Stimulated activated CD8-positive, alpha-beta memory T cell treated with anti-CD3 and anti-CD28 coated beads, Interleukin-4, amount 100 ng/mL, for 48 hours (primary cell): ENCODE data around the gene ROR1.

Experiments used
- DNase-seq: peaks from one replicate; pipeline ENCODE4 v3.0.0-alpha.2; 2020

ROR1 gene

GRCh38 chr1:64117492-64117891 lies 343.7 kb downstream of the ROR1 start:
- no peak for DNase-seq

- no peak for DNase-seq
Measured at GRCh38 chr1:64121766-64122385, 348.1 kb downstream of the ROR1 start.

GRCh38 chr1:64122588-64122987 lies 348.8 kb downstream of the ROR1 start:
- no peak for DNase-seq

- no peak for DNase-seq
Measured at GRCh38 chr1:64124704-64125440, 351.1 kb downstream of the ROR1 start.

- DNase-seq: no peak
Measured at GRCh38 chr1:64126581-64126980, 352.8 kb downstream of the ROR1 start.

- no peak for DNase-seq
Measured at GRCh38 chr1:64127297-64127696, 353.5 kb downstream of the ROR1 start.

GRCh38 chr1:64129701-64130100 lies 355.9 kb downstream of the ROR1 start:
- no peak for DNase-seq

GRCh38 chr1:64131155-64131554 lies 357.3 kb downstream of the ROR1 start:
- no peak for DNase-seq

- no peak for DNase-seq
Measured at GRCh38 chr1:64133036-64133435, 359.2 kb downstream of the ROR1 start.

GRCh38 chr1:64135462-64136223 lies 361.8 kb downstream of the ROR1 start:
- DNase-seq: no peak

GRCh38 chr1:64136296-64136695 lies 362.5 kb downstream of the ROR1 start:
- no peak for DNase-seq

GRCh38 chr1:64136752-64137411 lies 363.1 kb downstream of the ROR1 start:
- peak; percentile 83 for DNase-seq

- DNase-seq: no peak
Measured at GRCh38 chr1:64137412-64137803, 363.6 kb downstream of the ROR1 start.

- no peak for DNase-seq
Measured at GRCh38 chr1:64139877-64140276, 366.1 kb downstream of the ROR1 start.

- DNase-seq: no peak
Measured at GRCh38 chr1:64140596-64140995, 366.8 kb downstream of the ROR1 start.

- no peak for DNase-seq
Measured at GRCh38 chr1:64147045-64147724, 373.4 kb downstream of the ROR1 start.

- no peak for DNase-seq
Measured at GRCh38 chr1:64147759-64148158, 373.9 kb downstream of the ROR1 start.

- no peak for DNase-seq
Measured at GRCh38 chr1:64150266-64150665, 376.4 kb downstream of the ROR1 start.

- no peak for DNase-seq
Measured at GRCh38 chr1:64150729-64151230, 377.0 kb downstream of the ROR1 start.

GRCh38 chr1:64155278-64155677 lies 381.5 kb downstream of the ROR1 start:
- DNase-seq: no peak

- no peak for DNase-seq
Measured at GRCh38 chr1:64161357-64161941, 387.6 kb downstream of the ROR1 start.

GRCh38 chr1:64162151-64162550 lies 388.3 kb downstream of the ROR1 start:
- DNase-seq: no peak
